LNCAP (cell line): ENCODE data around the gene C21orf91.

ENCODE experiments used
- TF ChIP-seq, protein P1 (sequence below): fragments of 450-650 bp; IDR thresholded peaks from 2 replicates; pipeline ENCODE4 v1.5.1; 2017; ENCODE audit warnings: mild to moderate bottlenecking

The C21orf91 gene

DNA sequence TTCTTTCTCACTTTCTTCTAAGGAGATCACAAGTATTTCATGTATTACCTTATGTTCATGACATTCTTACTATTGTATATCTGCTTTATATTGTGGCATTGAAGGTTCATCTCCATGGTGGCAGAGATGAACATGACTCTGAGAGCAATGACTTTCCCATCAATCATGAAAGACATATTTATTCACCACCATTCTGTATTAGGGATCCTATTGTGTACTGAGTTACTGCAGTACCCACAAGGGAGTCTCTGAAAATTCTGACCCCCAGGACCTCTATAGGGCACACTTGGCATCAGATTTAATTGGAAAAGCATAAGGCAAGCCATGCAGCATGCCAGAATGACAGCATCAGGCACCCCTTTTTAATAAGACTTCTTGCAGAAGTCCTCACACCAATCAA, 21.9 kb upstream of the C21orf91 start:
- TF ChIP-seq, protein P1, sequence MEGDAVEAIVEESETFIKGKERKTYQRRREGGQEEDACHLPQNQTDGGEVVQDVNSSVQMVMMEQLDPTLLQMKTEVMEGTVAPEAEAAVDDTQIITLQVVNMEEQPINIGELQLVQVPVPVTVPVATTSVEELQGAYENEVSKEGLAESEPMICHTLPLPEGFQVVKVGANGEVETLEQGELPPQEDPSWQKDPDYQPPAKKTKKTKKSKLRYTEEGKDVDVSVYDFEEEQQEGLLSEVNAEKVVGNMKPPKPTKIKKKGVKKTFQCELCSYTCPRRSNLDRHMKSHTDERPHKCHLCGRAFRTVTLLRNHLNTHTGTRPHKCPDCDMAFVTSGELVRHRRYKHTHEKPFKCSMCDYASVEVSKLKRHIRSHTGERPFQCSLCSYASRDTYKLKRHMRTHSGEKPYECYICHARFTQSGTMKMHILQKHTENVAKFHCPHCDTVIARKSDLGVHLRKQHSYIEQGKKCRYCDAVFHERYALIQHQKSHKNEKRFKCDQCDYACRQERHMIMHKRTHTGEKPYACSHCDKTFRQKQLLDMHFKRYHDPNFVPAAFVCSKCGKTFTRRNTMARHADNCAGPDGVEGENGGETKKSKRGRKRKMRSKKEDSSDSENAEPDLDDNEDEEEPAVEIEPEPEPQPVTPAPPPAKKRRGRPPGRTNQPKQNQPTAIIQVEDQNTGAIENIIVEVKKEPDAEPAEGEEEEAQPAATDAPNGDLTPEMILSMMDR: no peak

DNA sequence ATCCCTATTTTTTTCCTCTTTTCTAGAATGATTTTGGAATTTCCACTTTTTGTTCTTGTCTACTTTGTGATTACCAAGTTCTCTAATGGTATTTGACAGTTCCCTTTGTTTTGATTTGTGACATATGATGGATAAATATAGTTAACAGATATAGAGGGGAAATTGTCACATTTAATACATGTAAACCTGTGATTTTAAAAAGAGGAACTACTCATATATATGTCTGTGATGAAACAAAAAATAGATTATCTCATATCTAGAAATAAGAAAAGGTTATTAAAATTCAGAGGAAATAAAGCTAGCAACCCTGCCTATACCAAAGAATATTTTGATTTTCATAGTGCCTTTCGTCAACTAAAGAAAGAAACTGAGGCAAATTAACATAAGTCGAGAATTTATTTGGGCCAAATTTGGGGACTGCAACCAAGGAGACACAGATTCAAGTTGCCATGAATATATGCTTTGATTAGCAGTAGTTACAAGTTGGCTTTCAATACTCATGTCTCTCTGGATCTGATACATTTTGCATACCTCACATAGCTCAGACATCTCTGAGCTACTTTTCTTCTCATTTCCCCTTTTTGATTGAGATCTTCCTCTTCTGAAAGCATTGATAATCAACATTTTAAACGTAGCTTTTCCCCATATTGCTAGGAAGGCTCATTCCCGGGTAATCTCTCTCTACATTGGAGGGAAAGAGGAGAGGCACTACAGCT, 15.6 kb upstream of the C21orf91 start:
- TF ChIP-seq, protein P1: no peak

DNA sequence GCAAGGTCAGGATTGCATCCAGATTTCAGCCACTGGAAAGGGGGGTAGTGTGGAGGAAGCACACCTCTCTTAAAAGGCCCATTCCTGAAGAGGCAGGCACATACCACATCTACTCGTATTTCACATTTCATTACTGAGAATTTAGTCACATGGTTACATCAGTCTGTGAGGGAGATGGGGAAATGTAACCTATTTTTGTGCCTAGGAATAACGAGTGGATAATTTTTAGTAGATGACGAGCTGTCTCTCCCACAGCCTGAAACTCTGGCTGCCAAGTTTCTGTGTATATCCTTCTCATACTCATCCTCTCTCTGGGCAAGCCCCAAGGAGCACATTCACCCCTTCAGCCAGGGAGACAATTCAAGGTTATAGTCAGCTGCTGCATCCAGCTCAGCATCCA, 10.3 kb upstream of the C21orf91 start:
- TF ChIP-seq, protein P1: no peak

GRCh38 chr21:17828223-17828622, 9.1 kb upstream of the C21orf91 start:
- TF ChIP-seq, protein P1: no peak

DNA sequence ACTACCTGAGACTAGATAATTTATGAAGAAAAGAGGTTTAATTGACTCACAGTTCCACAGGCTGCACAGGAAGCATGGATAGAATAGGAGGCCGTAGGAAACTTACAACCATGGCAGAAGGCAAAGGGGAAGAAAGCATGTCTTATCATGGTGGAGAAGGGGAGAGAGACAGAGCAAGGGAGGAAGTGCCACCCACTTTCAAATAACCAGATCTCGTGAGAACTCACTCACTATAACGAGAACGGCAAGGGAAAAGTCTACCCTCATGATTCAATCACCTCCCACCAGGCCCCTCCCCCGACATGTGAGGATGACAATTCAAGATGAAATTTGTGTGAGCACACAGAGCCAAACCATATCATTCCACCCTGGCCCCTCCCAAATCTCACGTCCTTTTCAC, 4.7 kb upstream of the C21orf91 start:
- TF ChIP-seq, protein P1: no peak

GRCh38 chr21:17821121-17821520, 2.0 kb upstream of the C21orf91 start:
- TF ChIP-seq, protein P1: no peak

- TF ChIP-seq, protein P1: no peak
Measured at GRCh38 chr21:17819877-17820229, 697 bp upstream of the C21orf91 start.
